Fibroblast of the aortic adventitia (primary cell): ENCODE data around the gene CCER1. TPM values are rescaled to one million over a fixed set of nuclear protein-coding genes. Genes with fewer than 3 reads are reported as not detected.

ENCODE experiments used
- DNase-seq: peaks from one replicate; pipeline ENCODE4 v3.0.0-alpha.2; 2010; ENCODE audit warnings: low read depth
- H3K4me3 ChIP-seq: 2 replicates; pipeline ENCODE4 v1.5.1; 2011; ENCODE audit warnings: low read depth, mild to moderate bottlenecking, control low read depth, low read length, moderate library complexity
- CTCF ChIP-seq: IDR thresholded peaks from 2 replicates; pipeline ENCODE4 v1.5.1; 2011; ENCODE audit warnings: mild to moderate bottlenecking, low read length, control low read depth, inconsistent platforms; ENCODE audit not compliant: insufficient read depth
- total RNA-seq: library from RNA; depleted of rRNA; stranded (reverse); fragments of >200 nt; gene quantifications from 2 replicates; pipeline ENCODE4 v1.2.3, GENCODE V29; 2012; ENCODE audit warnings: low replicate concordance

Gene CCER1
- total RNA-seq, 1 donor = not detected

- no peak for TF ChIP-seq CTCF
Observed at GRCh38 chr12:90970911-90971310, 15.9 kb upstream of the CCER1 start.

DNA sequence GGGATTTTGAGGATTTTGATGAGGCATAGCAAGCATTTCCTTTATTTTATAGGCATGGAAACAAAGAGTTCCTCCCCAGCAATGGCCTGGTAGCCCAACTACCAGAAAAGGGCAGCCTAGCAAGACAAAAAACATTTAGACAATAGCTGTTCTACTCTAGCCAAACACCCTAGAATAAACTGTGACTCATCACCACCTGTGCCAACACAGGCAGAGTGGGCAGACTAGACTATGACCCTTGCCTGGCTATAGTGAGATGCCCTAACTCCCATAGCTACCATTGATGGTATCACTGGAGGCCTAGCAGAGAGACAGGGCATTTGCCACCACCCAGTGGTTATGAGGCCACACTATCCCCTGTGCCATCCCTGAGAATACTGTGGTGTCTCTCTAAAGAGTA, 15.5 kb upstream of the CCER1 start:
- no peak for TF ChIP-seq CTCF
- H3K4me3 ChIP-seq = no peak overlapping the region
- no peak for DNase-seq

More at GRCh38 chr12:90970911-90971310, 15.9 kb upstream of the CCER1 start:
- no peak overlapping the region for H3K4me3 ChIP-seq
- no peak for DNase-seq

GRCh38 chr12:90969851-90970250, 14.9 kb upstream of the CCER1 start:
- no peak for TF ChIP-seq CTCF
- no peak overlapping the region for H3K4me3 ChIP-seq
- DNase-seq = no peak

GRCh38 chr12:90969346-90969745, 14.4 kb upstream of the CCER1 start:
- no peak for DNase-seq
- no peak for TF ChIP-seq CTCF
- H3K4me3 ChIP-seq = no peak overlapping the region

- TF ChIP-seq CTCF = no peak
- no peak for DNase-seq
- no peak overlapping the region for H3K4me3 ChIP-seq
Observed at GRCh38 chr12:90965204-90965603, 10.2 kb upstream of the CCER1 start.

GRCh38 chr12:90964616-90965015, 9.6 kb upstream of the CCER1 start:
- DNase-seq = no peak
- no peak for TF ChIP-seq CTCF
- no peak overlapping the region for H3K4me3 ChIP-seq

GRCh38 chr12:90963946-90964345, 9.0 kb upstream of the CCER1 start:
- H3K4me3 ChIP-seq = no peak overlapping the region
- TF ChIP-seq CTCF = no peak
- no peak for DNase-seq
